Measurements from ENCODE around the gene IL2RA. TPM values are rescaled to one million over a fixed set of nuclear protein-coding genes. Genes with fewer than 3 reads are reported as not detected.

Gene IL2RA
- total RNA-seq, 1 donor from 2014 or later = not detected

- H3K4me3 Mint-ChIP-seq (ENCODE audit: unreplicated experiment) = no peak overlapping the region
- H3K27me3 Mint-ChIP-seq (ENCODE audit: unreplicated experiment) = no peaks in the 10 kb centered on the region
- H3K36me3 Mint-ChIP-seq (ENCODE audit: low read depth, unreplicated experiment) = peaks cover 10% of the 10 kb centered on the region
- H3K9me3 Mint-ChIP-seq (ENCODE audit: unreplicated experiment) = no peaks in the 10 kb centered on the region
- TF ChIP-seq CTCF (IDR thresholded peaks at IDR 0.05; ENCODE audit: unreplicated experiment) = no peak
- H3K27ac Mint-ChIP-seq (ENCODE audit: unreplicated experiment) = no peak overlapping the region
- H3K4me1 Mint-ChIP-seq (ENCODE audit: unreplicated experiment) = peaks cover 13% of the 10 kb centered on the region
- no peak for DNase-seq (ENCODE audit: low spot score)
Measured at GRCh38 chr10:6097063-6097462, 34.9 kb upstream of the IL2RA start.

GRCh38 chr10:6095810-6096570 is 33.8 kb upstream of the IL2RA start:
- H3K4me3 Mint-ChIP-seq (ENCODE audit: unreplicated experiment) = no peak overlapping the region
- H3K4me1 Mint-ChIP-seq (ENCODE audit: unreplicated experiment) = peaks cover 20% of the 10 kb centered on the region
- H3K36me3 Mint-ChIP-seq (ENCODE audit: low read depth, unreplicated experiment) = peaks cover 10% of the 10 kb centered on the region
- H3K9me3 Mint-ChIP-seq (ENCODE audit: unreplicated experiment) = no peaks in the 10 kb centered on the region
- H3K27me3 Mint-ChIP-seq (ENCODE audit: unreplicated experiment) = no peaks in the 10 kb centered on the region
- no peak for DNase-seq (ENCODE audit: low spot score)
- TF ChIP-seq CTCF (IDR thresholded peaks at IDR 0.05; ENCODE audit: unreplicated experiment) = no peak
- H3K27ac Mint-ChIP-seq (ENCODE audit: unreplicated experiment) = peak overlapping the region; percentile 3

DNA sequence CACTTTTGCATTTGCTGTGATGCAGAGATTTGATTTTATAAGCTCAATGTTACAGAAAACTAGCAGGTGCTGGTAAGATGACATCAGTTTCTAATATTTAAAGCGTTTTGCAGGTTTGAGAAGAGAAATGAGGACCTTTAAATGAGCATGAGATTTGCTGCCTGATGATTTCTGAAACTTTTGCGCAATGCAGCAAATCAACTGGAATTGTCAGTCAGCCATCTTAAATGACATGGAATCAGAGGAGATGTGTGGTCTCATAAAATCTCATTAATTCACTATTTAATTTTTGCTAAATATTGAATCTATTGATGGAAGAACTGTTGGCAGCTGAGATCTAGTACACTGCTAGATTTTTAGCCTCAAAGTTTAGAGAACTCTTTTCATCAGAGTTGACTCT is 30.6 kb upstream of the IL2RA start:
- H3K27me3 Mint-ChIP-seq (ENCODE audit: unreplicated experiment) = peaks cover 7% of the 10 kb centered on the region
- H3K27ac Mint-ChIP-seq (ENCODE audit: unreplicated experiment) = no peak overlapping the region
- TF ChIP-seq CTCF (IDR thresholded peaks at IDR 0.05; ENCODE audit: unreplicated experiment) = no peak
- no peak overlapping the region for H3K4me3 Mint-ChIP-seq (ENCODE audit: unreplicated experiment)
- H3K36me3 Mint-ChIP-seq (ENCODE audit: low read depth, unreplicated experiment) = peaks cover 4% of the 10 kb centered on the region
- DNase-seq (ENCODE audit: low spot score) = no peak
- H3K4me1 Mint-ChIP-seq (ENCODE audit: unreplicated experiment) = peaks cover 36% of the 10 kb centered on the region
- H3K9me3 Mint-ChIP-seq (ENCODE audit: unreplicated experiment) = no peaks in the 10 kb centered on the region

DNA sequence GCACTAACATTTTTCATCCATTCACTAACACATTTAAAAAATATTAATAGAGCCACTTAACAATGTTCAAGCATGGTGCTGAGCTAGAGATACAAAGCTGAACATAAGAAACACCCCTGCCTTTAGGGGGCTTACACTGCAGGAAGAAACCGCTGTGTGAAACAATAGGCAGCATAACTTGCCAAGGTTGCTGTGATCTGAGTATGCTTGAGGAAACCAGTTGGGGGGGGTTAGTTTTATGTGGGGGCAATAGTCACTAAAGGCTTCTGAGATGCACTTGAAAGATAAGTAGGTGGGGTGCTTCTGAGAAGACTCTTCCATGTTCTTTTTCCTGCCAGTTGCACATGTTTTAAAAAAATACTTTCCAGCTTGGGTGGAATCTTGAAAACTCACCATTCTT is 29.5 kb upstream of the IL2RA start:
- Mint-ChIP-seq H3K27ac (ENCODE audit: unreplicated experiment) (peak overlapping the region; percentile 70), H3K36me3 (ENCODE audit: low read depth, unreplicated experiment) (no peaks in the 10 kb centered on the region), H3K27me3 (ENCODE audit: unreplicated experiment) (peaks cover 7% of the 10 kb centered on the region), H3K9me3 (ENCODE audit: unreplicated experiment) (no peaks in the 10 kb centered on the region), H3K4me1 (ENCODE audit: unreplicated experiment) (peaks cover 40% of the 10 kb centered on the region), H3K4me3 (ENCODE audit: unreplicated experiment) (no peak overlapping the region)
- no peak for TF ChIP-seq CTCF (IDR thresholded peaks at IDR 0.05; ENCODE audit: unreplicated experiment)
- no peak for DNase-seq (ENCODE audit: low spot score)

Data from endothelial cell (in vitro differentiated cells).